Pons (tissue), 1 donor: ENCODE results near the gene BSDC1.
"Not testable (repeated sequence)": the region's sequence is repeated elsewhere in the genome, so short reads cannot be mapped to it uniquely, and the experiment has no call there.

Experiments used
- DNase-seq: peaks from one replicate; pipeline ENCODE4 v3.0.0-alpha.2; 2016; ENCODE audit warnings: low spot score

Gene BSDC1

DNA sequence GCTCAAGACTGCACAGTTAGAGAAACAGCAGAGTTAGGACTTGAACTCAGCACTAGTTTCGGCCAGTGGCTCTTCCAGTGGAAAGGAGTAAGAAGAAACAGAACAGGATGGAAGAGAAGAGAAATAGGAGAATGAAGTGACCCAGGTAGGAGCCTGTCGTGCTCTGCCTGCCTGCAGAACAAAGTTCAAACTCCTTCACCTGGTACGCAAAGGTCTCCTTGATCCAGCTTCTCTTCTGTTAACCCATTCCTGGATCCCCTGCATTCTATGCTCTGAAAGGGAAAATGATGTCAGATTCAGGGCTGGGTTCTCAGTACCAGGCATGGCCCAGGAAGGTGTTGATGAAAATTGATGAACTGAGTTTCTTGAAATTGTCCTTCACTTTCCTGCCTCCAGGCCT lies 35.8 kb downstream of the BSDC1 start:
- no peak for DNase-seq

DNA sequence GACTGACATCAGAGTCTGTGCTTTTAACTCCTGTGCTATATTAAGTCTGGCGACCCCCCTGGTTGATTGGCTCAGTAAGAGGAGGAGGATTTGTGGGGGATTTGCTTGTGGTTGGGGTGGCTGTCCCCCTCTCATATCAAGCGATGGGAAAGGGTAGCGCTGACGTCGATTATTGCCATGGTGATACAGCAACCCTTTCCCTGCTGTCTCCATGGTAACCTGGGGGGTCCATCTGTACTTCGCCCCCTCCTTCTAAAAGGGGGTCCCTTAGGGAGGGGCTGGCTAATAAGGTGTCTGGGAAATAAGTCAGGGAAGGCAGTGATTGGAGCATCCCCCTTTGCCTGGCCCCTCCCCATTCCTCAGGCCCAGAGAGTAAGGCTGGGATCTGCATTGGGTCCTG lies 36.6 kb downstream of the BSDC1 start:
- no peak for DNase-seq

DNA sequence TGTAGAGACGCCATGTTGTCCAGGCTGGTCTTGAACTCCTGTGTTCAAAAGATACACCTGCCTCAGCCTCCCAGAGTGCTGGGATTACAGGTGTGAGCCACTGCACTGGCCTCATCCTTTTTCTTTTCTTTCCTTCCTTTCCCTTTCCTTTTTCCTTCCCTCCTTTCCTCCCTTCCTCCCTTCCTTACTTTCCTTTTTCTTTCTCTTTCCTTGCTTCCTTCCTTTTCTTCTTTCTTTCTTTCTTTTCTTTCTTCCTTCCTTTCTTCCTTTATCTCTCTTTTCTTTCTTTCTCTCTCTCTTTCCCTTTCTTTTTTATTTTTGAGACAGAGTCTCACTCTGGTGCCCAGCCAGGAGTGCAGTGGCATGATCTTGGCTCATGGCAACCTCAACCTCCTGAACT lies 37.8 kb downstream of the BSDC1 start:
- DNase-seq = no peak

DNA sequence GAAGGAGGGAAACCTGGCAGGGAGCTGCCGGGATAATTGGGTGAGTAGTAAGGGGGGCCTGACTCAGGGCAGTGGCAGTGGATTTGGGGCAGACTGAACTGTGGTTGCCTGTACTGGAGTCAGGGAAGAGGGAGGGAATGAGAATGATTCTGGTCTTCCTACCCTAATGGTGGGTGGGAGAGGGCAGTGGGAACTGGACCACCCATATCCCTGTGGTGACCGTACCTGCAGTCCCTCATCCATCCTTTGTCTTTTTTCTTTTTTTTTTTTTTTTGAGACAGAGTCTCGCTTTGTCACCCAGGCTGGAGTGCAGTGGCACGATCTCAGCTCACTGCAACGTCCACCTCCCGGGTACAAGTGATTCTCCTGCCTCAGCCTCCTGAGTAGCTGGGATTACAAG lies 38.5 kb downstream of the BSDC1 start:
- not testable (repeated sequence) for DNase-seq

DNA sequence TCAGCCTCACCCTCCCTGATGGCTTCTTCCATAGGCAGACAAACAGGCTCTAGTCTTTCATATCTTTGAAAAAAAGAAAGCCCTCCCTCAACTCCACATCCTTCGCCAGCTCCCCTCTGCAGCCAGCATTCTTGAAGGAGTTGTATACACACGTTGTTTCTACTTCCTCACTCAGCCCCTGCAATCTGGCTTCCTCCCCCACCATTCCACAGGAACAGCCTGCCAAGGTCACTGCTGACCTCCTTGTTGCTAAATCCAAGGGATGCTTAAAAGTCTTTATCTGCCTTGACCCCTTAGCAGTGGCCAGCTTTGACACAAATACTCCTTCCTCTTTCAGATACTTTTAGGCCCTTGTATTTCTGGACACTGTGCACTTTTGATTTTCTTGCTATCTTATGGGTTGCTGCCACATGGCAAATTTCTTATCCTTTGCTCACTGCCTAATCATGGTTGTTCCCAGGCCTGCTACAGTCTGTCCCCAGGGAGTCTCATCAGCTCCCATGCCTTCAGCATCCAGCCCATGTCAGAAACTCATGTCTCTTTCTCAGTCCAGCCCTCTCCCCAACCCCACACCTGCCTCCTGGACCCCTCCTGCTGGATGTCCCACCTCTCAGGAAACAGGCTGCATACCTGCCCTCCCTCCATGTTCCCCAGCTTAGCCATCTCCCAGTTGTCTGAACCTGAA lies 40.2 kb downstream of the BSDC1 start:
- DNase-seq = no peak

DNA sequence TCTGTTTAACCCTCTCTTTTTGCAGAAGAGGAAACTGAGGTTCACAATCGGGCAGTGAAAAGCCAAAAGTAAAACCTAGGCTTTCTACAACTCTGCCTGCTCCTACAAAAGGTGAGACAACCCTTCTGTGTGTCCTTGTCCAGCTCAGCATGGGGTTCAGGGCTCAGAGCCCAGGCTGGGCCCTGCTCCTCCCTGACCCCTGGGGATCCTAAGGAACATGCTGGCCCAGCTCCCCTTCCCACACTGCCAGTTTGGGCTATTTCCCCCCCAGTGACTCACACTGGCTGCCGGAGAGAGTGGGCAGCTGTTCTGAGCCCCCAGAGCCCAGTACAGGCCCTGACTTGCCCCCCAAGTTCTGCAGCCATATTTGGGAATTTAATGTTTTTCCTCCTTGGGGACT lies 40.8 kb downstream of the BSDC1 start:
- no peak for DNase-seq

DNA sequence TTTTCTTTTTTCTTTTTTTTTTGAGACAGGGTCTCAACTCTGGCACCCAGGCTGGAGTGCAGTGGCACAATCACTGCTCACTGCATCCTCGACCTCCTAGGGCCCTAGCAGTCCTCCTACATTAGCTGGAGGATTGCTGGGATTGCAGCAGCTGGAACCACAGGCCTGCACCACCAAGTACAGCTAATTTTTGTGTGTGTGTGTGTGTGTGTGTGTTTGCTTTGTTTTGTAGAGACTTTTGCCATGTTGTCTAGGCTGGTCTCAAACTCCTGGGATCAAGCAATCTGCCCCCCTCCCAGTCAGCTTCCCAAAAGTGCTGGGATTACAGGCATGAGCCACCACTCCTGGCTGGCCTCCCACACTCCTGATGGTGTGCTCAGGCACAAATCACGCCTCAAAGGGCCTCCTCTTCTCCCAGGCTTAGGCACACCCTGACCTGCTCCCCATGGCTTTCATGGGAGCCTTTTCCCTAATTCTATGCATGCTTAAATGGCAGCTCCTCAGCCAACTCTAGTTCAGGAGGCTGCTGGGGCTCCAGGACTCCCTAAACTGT lies 41.3 kb downstream of the BSDC1 start:
- DNase-seq = no peak

DNA sequence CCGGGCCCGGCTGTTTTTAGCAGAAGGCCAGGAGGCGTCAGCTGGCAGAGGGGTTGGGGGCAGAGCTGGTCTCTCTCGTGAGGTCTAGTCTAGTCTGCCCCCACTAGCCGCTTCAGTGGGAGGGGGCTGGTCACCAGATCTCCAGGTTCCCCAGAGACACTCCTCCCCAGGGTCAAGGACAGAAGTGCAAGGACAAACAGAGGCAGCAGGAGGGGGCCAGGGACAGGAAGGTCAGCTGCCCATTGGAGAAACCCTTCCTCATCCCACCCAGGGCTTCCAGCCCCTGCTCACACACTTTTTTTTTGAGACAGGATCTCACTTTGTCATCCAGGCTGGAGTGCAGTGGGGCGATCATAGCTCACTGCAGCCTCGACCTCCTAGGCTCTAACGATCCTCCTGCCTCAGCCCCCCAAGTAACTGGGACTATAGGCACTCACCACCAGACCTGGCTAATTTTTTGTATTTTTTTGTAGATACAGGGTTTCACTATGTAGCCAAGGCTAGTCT lies 41.9 kb downstream of the BSDC1 start:
- no peak for DNase-seq

DNA sequence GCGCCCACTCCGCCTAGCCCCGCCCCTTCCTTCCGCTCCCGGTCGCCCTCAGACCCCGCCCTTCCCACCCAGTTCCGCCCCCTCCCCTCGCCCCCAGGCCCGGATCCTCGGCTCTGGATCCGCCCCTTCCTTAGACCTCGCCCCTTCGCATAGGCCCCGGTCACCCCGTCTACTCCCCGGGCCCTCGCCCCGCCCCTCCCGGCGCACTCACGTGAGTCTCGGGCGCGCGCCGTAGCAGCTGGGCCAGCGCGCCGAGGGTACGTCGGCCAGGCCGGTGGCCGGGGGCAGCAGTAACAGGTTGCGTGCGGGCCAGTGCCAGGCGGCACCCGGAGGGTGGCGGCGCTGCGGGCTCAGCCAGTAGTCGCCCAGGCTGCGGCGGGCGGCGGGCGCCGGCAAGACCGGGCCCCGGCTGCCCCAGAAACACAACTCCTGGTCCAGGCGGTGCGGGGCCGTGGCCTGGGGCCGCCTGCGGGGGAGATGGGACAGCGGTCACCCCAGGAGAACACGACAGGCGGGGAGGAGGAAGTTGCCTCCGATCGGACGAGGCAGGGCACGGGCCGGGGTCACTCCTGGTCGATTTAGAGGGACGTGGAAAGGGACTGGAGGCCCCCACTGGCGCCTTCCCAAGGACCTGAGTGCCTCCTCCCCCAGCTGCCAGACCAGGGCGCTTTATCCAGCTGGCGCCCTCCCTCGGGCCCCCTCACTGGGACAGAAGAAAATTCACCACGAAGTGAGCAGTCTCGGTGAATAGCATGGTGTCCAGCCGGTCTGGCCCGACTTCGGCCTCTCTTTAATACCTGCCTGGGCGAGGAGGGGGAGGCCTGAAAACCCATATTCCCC lies 42.6 kb downstream of the BSDC1 start:
- peak; percentile 91 for DNase-seq

DNA sequence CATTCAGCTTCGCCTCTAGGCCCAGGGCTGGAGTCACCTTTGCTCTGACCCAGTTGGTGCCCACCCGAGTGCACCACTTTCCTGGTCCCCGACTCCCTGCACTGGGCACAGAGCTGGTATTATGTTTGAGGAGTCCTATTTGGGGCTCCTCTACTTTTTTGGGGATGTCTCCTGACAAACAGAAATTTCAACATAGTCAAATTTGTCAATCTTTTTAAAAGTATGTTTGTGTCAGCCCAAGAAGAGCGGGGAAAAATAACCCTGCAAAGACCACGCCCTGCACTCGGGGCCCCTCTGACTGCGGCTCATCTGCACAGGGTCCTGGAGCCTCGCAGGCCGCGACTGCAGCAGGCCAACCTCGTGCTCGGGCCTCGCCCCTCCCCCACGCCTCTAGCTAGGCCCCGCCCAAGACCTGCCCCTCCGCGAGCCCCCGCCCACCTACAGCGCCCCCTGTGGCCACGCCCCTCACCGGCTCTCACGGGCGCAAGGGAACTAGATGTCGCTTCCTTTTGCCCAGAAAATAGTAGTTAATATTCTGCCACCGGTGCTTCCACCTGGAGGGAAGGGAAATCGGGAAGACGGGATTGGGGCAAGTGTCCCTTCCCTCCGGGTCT lies 43.3 kb downstream of the BSDC1 start:
- no peak for DNase-seq

DNA sequence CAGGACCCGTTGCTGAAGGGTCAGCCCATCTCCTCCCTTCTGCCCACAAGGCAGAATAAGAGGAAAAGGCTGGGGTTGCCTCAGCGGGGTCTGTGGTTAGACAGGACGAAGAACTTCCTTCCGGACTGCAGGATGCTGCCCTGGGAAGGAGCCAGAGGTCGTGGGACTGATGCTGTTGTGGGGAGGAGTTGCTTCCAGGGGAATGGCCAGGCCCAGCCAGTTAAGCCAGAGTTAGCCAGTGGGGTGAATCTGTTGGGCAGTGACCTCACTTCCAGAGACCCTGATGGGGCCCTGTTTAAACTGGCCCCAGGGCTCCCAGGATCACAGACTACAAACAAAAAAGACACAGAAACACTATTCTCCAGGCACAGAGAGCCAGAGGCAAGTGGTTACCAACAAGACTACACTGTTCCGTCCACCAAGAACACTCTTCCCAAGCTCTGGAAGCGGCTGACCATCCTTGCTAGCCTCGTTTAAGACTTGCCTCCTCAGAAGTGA lies 45.0 kb downstream of the BSDC1 start:
- DNase-seq = no peak

DNA sequence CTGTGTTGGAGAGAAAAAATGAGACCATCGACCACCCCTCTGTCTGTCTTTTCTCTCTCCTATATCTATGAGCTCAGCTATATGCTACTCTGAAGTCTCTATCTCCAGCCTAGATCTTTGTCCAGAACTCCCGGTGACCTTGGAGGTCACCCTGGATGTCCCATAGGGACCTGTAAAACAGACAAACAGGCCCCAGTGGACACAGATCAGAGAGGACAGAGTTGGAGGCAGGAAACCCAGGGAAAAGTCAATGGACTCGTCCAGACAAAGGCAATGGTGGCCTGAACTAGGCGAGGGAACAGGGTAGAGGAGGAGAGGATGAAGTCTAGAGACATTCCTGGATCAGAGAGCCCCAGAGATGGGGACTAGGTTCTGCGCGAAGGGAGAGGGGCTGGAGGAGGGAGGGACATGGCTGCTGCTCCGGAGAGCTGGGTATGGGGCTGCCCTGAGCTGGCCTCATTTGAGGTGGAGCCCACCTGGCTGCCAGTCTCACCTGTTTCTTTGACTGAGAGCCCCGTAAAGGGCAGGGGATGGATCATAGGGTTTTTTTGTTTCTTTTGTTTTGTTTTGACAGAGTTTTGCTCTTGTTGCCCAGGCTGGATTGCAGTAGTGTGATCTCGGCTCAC lies 47.6 kb downstream of the BSDC1 start:
- DNase-seq = no peak

DNA sequence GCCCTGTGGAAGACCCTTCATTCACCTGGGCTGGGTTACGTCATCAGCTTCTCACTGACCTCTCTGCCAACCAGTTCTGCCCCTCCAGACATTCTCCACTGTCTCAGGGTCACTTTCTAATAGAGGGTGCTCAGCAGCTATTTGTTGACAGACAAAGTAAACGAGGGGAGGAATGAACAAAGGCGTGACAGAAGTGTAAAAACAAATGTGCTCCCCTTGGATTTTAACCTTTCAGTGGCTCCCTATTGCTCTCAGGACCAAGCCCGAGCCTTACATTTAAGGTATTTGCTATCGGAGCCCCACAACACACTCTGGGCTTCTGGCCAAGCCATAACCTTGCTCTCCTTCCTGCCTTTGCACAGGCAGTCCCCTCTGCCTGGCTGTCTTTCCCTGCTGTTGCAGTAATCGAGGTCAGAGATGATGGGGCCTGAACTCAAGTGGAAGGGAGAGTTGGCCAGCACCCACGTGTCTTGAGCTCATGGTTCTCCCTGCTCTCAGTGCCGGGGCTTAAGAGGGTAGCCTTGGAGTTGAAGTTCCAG lies 48.9 kb downstream of the BSDC1 start:
- DNase-seq = no peak

DNA sequence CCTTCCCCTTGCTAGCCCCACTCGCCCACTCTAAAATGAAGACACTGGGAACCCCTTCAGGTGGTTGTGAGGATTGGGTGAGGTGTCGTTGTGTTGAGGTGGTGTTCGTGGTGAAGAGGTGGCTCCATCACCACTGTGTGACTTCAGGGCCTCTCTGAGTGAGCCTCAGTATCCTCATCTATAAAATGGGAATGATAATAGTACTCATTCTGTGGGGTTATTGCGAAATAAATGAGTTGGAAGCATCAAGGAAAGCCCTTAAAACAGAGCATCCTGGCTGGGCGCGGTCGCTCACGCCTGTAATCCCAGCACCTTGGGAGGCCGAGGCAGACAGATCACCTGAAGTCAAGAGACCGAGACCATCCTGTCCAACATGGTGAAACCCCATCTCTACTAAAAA lies 51.5 kb downstream of the BSDC1 start:
- DNase-seq = no peak

DNA sequence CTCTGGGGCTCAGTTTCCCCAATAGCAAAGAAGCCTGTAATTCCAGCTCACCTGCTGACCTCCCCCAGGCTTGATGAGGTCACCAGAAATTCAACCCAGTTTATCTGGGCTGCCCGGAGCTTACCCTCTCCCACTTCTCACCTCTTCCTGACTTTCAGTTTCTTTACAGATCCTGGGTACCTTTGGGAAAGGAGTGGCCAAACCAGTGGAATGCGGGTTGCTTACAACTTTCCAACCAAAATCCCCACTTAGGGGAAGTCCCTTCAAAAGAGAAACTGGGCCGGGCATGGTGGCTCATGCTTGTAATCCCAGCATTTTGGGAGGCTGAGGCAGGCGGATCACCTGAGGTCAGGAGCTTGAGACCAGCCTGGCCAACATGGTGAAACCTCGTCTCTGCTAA lies 52.3 kb downstream of the BSDC1 start:
- no peak for DNase-seq

DNA sequence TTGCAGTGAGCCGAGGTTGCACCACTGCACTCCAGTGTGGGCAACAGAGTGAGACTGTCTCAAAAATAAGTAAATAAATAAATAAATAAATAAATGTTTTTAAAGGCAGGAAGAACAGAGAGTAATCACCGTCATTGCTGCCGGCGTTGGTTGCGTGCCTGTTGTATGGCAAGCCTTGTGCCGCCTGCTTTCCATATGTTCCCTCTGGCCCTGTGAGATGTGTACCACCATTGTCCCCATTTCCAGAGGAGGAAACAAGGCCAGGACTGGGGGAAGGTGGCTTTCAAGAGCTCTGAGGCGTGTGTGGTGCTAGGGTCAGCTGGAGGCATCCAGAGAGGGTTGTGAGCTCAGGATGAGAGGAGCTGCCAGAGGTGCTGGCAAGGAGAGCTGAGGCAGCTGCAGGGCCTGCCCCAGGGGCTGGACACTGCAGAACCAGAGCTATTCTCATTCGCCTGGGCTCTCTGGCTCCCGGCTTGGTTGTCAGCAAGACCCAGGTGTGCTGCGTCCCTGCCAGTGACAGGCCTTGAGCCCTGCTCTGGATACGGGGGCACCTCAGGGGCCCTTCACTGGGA lies 53.0 kb downstream of the BSDC1 start:
- DNase-seq = no peak

DNA sequence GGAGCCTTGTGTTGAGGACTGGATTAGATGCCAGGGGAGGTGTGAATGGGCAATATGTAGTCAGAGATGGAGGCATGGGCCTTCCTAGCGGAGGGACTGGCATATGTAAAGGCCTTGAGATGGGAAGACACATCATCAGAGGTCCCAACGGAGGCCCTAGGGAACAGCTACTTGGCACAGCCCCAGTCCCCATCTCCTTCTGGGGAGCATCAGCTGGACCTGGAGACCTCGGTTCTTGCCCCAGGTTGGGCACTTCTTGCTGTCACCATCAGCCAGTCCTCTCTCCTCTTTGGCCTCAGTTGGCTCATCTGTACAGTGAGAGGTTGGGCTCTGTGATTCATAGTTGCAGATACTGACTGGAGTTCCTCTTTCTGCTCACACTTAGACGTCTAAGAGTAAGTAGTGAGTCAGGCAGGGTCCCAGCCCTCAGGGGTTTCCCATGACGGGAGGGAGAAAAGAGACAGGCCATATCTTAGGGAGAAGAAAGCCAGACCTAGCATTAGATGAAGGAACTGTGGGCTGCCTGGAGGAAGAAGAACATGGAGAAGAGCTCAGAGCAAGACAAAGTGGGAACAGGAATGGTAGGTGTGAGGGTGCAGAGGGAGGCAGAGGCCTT lies 54.8 kb downstream of the BSDC1 start:
- no peak for DNase-seq

DNA sequence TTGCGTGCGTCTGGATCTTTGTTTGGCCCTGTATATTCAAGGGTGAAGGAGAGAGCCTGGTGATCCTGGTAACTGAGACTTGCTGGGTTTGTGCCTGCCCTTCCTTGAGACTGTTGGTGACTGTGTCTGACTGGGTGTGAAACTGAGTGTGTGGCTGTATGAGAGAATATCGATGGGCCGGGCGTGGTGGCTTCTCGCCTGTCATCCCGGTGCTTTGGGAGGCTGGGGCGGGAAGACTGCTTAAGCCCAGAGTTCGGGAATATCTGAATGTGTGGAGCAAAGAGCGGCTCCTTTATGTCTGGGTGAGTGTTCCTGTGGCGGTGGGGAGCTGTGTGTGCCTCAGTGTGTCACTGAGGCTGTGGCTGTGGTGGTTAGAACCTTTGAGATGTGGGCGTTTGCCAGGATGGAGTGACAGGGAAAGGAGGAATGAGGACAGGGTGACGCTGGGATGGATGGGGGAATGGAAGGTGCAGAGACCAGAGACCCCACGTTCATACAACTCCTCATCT lies 55.5 kb downstream of the BSDC1 start:
- no peak for DNase-seq

DNA sequence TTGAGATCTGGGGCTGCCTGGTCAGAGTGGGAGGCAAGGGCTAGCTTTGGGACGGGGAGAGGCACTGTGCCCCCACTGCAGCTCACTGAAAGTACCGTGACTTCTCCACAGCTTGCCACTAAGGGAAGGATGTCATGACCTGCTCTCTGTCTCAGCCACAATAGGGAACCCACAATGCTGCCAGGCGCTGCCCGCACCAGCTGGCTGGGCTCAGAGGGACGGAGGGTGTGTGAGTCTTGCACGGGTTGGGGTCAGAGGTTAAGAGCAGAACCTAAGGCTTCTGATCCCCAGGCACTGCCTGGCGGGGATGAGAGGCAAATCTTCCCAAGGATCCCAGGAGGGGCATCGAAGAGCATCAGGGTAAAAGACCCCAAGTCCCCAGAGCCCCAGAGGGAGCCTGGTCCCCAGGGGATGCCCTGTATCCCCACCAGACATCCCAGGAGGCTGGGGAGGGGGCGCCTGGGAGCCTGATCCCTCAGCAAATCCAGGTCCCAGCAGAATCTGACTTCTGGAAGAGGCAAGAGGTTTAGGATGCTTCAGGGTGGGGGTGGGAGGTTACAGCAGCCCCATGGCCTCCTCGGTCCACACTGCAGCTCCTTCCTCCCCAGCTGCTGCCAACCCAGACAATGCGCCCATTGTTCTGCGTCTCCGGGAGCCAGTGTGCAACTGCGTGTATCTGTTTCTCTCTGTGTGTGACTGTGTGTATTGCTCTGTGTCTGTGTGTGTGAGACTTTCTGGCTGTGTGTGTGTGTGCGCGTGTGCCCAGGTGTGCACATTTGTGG lies 56.2 kb downstream of the BSDC1 start:
- peak; percentile 96 for DNase-seq
